OCI-LY7 (cell line): Measurements from ENCODE around the gene IRF1. TPM values are rescaled to one million over a fixed set of nuclear protein-coding genes. Genes with fewer than 3 reads are reported as not detected.

Source experiments
- BruUV-seq: library from RNA; stranded (reverse); fragments of 400-500 nt; replicated peaks from 2 replicates; lab custom pipeline; 2021; lab: Mats Ljungman, UMichigan
- CTCF ChIA-PET: fragments of 300-600 bp; sonication (Branson Sonifier 250); formaldehyde crosslinking; loops from one replicate; lab custom pipeline; 2022; ENCODE audit warnings: antibody characterized with exemption; ENCODE audit not compliant: unreplicated experiment; lab: Charles Lee
- POLR2A ChIA-PET: fragments of 300-600 bp; sonication (Branson Sonifier 250); formaldehyde crosslinking; loops from one replicate; lab custom pipeline; 2022; ENCODE audit warnings: antibody characterized with exemption; lab: Charles Lee
- DNase-seq: peaks from one replicate; pipeline ENCODE4 v3.0.0-alpha.2; 2015; ENCODE audit warnings: low spot score
- H2AFZ ChIP-seq: fragments of 200-600 bp; sonication (generic), shearing (Covaris generic); 2 replicates; pipeline ENCODE4 v1.6.1; 2014; ENCODE audit warnings: mild to moderate bottlenecking, antibody characterized with exemption, low read length, moderate library complexity
- H3K27ac ChIP-seq: fragments of 200-600 bp; sonication (generic); 2 replicates; pipeline ENCODE4 v1.5.1; 2014; ENCODE audit warnings: mixed run types, low read depth, mild to moderate bottlenecking, moderate library complexity, low read length, inconsistent platforms; ENCODE audit not compliant: poor library complexity, severe bottlenecking
- H3K36me3 ChIP-seq: fragments of 200-600 bp; sonication (generic); 2 replicates; pipeline ENCODE4 v1.6.1; 2014; ENCODE audit warnings: mild to moderate bottlenecking, antibody characterized with exemption, low read length, moderate library complexity, mixed read lengths; ENCODE audit not compliant: insufficient read depth
- H3K4me1 ChIP-seq: fragments of 200-600 bp; sonication (generic); 2 replicates; pipeline ENCODE4 v1.5.1; 2014; ENCODE audit warnings: mild to moderate bottlenecking, low read length; ENCODE audit not compliant: insufficient read depth, poor library complexity, severe bottlenecking
- H3K4me2 ChIP-seq: fragments of 200-600 bp; sonication (generic); 2 replicates; pipeline ENCODE4 v1.6.1; 2014; ENCODE audit warnings: mild to moderate bottlenecking, low read length
- H3K4me3 ChIP-seq: fragments of 200-600 bp; sonication (generic); 2 replicates; pipeline ENCODE4 v1.5.1; 2014; ENCODE audit warnings: mild to moderate bottlenecking, low read depth, low read length; ENCODE audit not compliant: poor library complexity, severe bottlenecking
- H3K79me2 ChIP-seq: fragments of 200-600 bp; sonication (generic); 2 replicates; pipeline ENCODE4 v1.6.1; 2016; ENCODE audit warnings: low read depth, mild to moderate bottlenecking, low read length, moderate library complexity, mixed read lengths; ENCODE audit not compliant: insufficient read depth
- H3K9me2 ChIP-seq: fragments of 200-600 bp; sonication (generic); 2 replicates; pipeline ENCODE4 v1.6.1; 2016; ENCODE audit warnings: mild to moderate bottlenecking, low read length, mixed read lengths; ENCODE audit not compliant: insufficient read depth
- H3K9me3 ChIP-seq: fragments of 200-600 bp; sonication (generic); 2 replicates; pipeline ENCODE4 v1.6.1; 2014; ENCODE audit warnings: mild to moderate bottlenecking, mixed run types, low read length, mixed read lengths
- H4K20me1 ChIP-seq: fragments of 200-600 bp; sonication (generic); 2 replicates; pipeline ENCODE4 v1.6.1; 2014; ENCODE audit warnings: mild to moderate bottlenecking, antibody characterized with exemption, low read length, moderate library complexity, mixed read lengths; ENCODE audit not compliant: insufficient read depth
- CTCF ChIP-seq: fragments of 200-600 bp; sonication (generic); conservative IDR thresholded peaks from 2 replicates; pipeline ENCODE4 v1.5.1; 2014; ENCODE audit warnings: mild to moderate bottlenecking, antibody characterized with exemption, low read length, moderate library complexity, mixed read lengths
- EZH2phosphoT487 ChIP-seq: fragments of 200-600 bp; sonication (generic); IDR thresholded peaks from 2 replicates; pipeline ENCODE4 v1.6.1; 2018; ENCODE audit warnings: low read depth, borderline replicate concordance, mild to moderate bottlenecking, mixed run types, antibody characterized with exemption, low read length, moderate library complexity, mixed read lengths
- intact Hi-C: fragments of 100-400 bp; cut with micrococcal nuclease; formaldehyde crosslinking; loops from one replicate; pipeline ENCODE4 v1.10.0; 2022; ENCODE audit not compliant: unreplicated experiment
- total RNA-seq, 2 experiments: library from RNA; depleted of rRNA in 1 of 2; stranded (reverse); fragments of >200 nt in 1 of 2; shearing (Covaris generic) in 1 of 2; gene quantifications; 2 replicates each; pipeline ENCODE4 v1.2.3, GENCODE V29; 2014 to 2022

IRF1 gene
- total RNA-seq, 2 experiments from 2014 or later = 24.8 to 39.4 TPM

- Histone ChIP-seq H3K79me2 (no peaks in the 10 kb centered on the region), H3K4me3 (no peak overlapping the region), H3K4me1 (peaks cover 61% of the 10 kb centered on the region), H3K4me2 (no peak overlapping the region), H3K27ac (no peak overlapping the region), H3K9me3 (no peaks in the 10 kb centered on the region), H3K36me3 (no peaks in the 10 kb centered on the region), H3K9me2 (no peaks in the 10 kb centered on the region), H2AFZ (no peak overlapping the region), H4K20me1 (no peaks in the 10 kb centered on the region)
- TF ChIP-seq EZH2phosphoT487 (no peak), CTCF (no peak)
- ChIA-PET POLR2A (interaction anchor here (0.9 to 1.4 kb wide), 6 partner anchors 10 to 109 kb away, joined by 3 to 5 read pairs (median 3); no protein-coding TSS in a partner anchor), CTCF (interaction anchor here (1.0 kb wide), 2 partner anchors 78 to 111 kb away, joined by 3 to 4 read pairs; no protein-coding TSS in a partner anchor)
- DNase-seq = no peak
- no TSS peak for BruUV-seq
- intact Hi-C loops = loop anchor here (10.0 kb wide), 2 partner anchors 293 to 1437 kb away; no protein-coding TSS in a partner anchor
Observed at GRCh38 chr5:132498152-132498551, 7.6 kb upstream of the IRF1 start.

GRCh38 chr5:132497488-132497997 lies 7.0 kb upstream of the IRF1 start:
- no peaks in the 10 kb centered on the region for H3K9me3 ChIP-seq
- H4K20me1 ChIP-seq = no peaks in the 10 kb centered on the region
- ChIA-PET POLR2A (interaction anchor here (0.7 to 3.0 kb wide), 7 partner anchors 9 to 108 kb away, joined by 3 to 20 read pairs (median 3); no protein-coding TSS in a partner anchor), CTCF (interaction anchor here (1.0 kb wide), 1 partner anchor 111 kb away, joined by 3 read pairs; no protein-coding TSS in a partner anchor)
- no peak overlapping the region for H3K27ac ChIP-seq
- H3K36me3 ChIP-seq = no peaks in the 10 kb centered on the region
- peak; percentile 25 for DNase-seq
- TF ChIP-seq CTCF (no peak), EZH2phosphoT487 (no peak)
- BruUV-seq = no TSS peak
- H3K4me3 ChIP-seq = peak overlapping the region; percentile 78
- peaks cover 61% of the 10 kb centered on the region for H3K4me1 ChIP-seq
- peak overlapping the region; percentile 73; the same call in 1 of the 2 replicates for H2AFZ ChIP-seq
- intact Hi-C loops = loop anchor here (10.0 kb wide), 2 partner anchors 293 to 1437 kb away; no protein-coding TSS in a partner anchor
- peak overlapping the region; percentile 99 for H3K4me2 ChIP-seq
- no peaks in the 10 kb centered on the region for H3K9me2 ChIP-seq
- no peaks in the 10 kb centered on the region for H3K79me2 ChIP-seq
